GM12878 (cell line): ENCODE data around the gene LIPT1. TPM values are rescaled to one million over a fixed set of nuclear protein-coding genes. Genes with fewer than 3 reads are reported as not detected.

ENCODE experiments used
- ATAC-seq: fragments of 200-7000 bp; cut with Tn5 transposase; 3 replicates; pipeline ENCODE4 v1.9.1; 2020; ENCODE audit warnings: mild to moderate bottlenecking, moderate library complexity
- BruUV-seq: library from RNA; stranded (reverse); fragments of 400-500 nt; replicated peaks from 2 replicates; lab custom pipeline; 2021; lab: Mats Ljungman, UMichigan
- CTCF ChIA-PET: fragments of 300-600 bp; sonication (Branson Sonifier 250); formaldehyde crosslinking; extraction: SDS; loops from one replicate; lab custom pipeline; 2021; ENCODE audit warnings: inconsistent platforms; lab: Yijun Ruan, JAX
- POLR2A ChIA-PET: fragments of 350-600 bp; formaldehyde crosslinking; extraction: SDS; loops from one replicate; lab custom pipeline; 2021; ENCODE audit warnings: inconsistent platforms; lab: Charles Lee
- RAD21 ChIA-PET: fragments of 300-600 bp; sonication (Branson Sonifier 250); formaldehyde crosslinking; loops from one replicate; lab custom pipeline; 2023; ENCODE audit warnings: antibody characterized with exemption; ENCODE audit not compliant: unreplicated experiment; lab: Charles Lee
- SMC1A ChIA-PET: fragments of 300-600 bp; sonication (Branson Sonifier 250); formaldehyde crosslinking; loops from one replicate; lab custom pipeline; 2023; ENCODE audit not compliant: unreplicated experiment, uncharacterized antibody; lab: Charles Lee
- DNase-seq: peaks from one replicate; pipeline ENCODE4 v3.0.0-alpha.2; 2011; ENCODE audit warnings: low read depth, low spot score
- FAIRE-seq: peaks from 3 replicates; lab custom pipeline; 2011; peaks lifted over from hg19 to GRCh38; lab: Jason Lieb, UNC
- H2AFZ ChIP-seq: 2 replicates; pipeline ENCODE4 v1.6.0; 2011; ENCODE audit warnings: low read depth, low read length, control low read depth; ENCODE audit not compliant: control insufficient read depth
- H3K27ac ChIP-seq: 2 replicates; pipeline ENCODE4 v1.5.1; 2011; ENCODE audit warnings: control low read depth; ENCODE audit not compliant: control insufficient read depth, insufficient read depth
- H3K27me3 ChIP-seq, 2 experiments: replicated peaks in 1 of 2; 2 replicates each; pipeline versions ENCODE4 v1.6.0 to v1.6.1; 2011; ENCODE audit warnings: low read length in 1 of 2; ENCODE audit not compliant: control insufficient read depth in 2 of 2, insufficient read depth in 2 of 2
- H3K36me3 ChIP-seq, 2 experiments: 2 replicates each; pipeline ENCODE4 v1.5.1; 2011; ENCODE audit warnings: low read length in 1 of 2; ENCODE audit not compliant: control insufficient read depth in 2 of 2, insufficient read depth in 2 of 2
- H3K4me1 ChIP-seq: 2 replicates; pipeline ENCODE4 v1.6.1; 2011; ENCODE audit warnings: mild to moderate bottlenecking, low read length, moderate library complexity, mixed read lengths; ENCODE audit not compliant: control insufficient read depth, insufficient read depth
- H3K4me2 ChIP-seq: 2 replicates; pipeline ENCODE4 v1.6.0; 2011; ENCODE audit warnings: control low read depth; ENCODE audit not compliant: control insufficient read depth, insufficient read depth
- H3K4me3 ChIP-seq: fragments of 200-600 bp; sonication (generic); 2 replicates; pipeline ENCODE4 v1.5.1; 2016
- H3K79me2 ChIP-seq: 2 replicates; pipeline ENCODE4 v1.6.0; 2011; ENCODE audit warnings: low read length; ENCODE audit not compliant: control insufficient read depth, insufficient read depth
- H3K9ac ChIP-seq: 2 replicates; pipeline ENCODE4 v1.8.0; 2011; ENCODE audit warnings: low read length, control low read depth, mixed read lengths; ENCODE audit not compliant: control insufficient read depth, insufficient read depth
- H3K9me3 ChIP-seq: replicated peaks from 3 replicates; pipeline ENCODE4 v1.5.1; 2011; ENCODE audit warnings: mild to moderate bottlenecking, low read length; ENCODE audit not compliant: control insufficient read depth, insufficient read depth
- H4K20me1 ChIP-seq: 2 replicates; pipeline ENCODE4 v1.6.0; 2011; ENCODE audit not compliant: control insufficient read depth, insufficient read depth
- CEBPB ChIP-seq, 2 experiments: fragments of 150-350 bp in 1 of 2; IDR thresholded peaks; 2 replicates each; pipeline ENCODE4 v1.6.1; 2012 to 2014; ENCODE audit warnings: low read depth in 2 of 2, low read length in 2 of 2, borderline replicate concordance in 1 of 2, inconsistent platforms in 1 of 2
- E2F8 ChIP-seq: fragments of 450-650 bp; IDR thresholded peaks from 2 replicates; pipeline ENCODE4 v1.6.1; 2018; ENCODE audit warnings: mild to moderate bottlenecking, low read depth, moderate library complexity; ENCODE audit not compliant: partially characterized antibody
- EED ChIP-seq: sonication (generic); IDR thresholded peaks from 2 replicates; pipeline ENCODE4 v1.6.1; 2016; ENCODE audit warnings: antibody characterized with exemption, low read depth
- EGR1 ChIP-seq, 2 experiments: IDR thresholded peaks; 1 replicate in 1 of 2; 2 replicates in 1 of 2; pipeline ENCODE4 v1.6.1; 2011 to 2012; ENCODE audit warnings: low read depth in 2 of 2, low read length in 2 of 2, borderline replicate concordance in 1 of 2, mild to moderate bottlenecking in 1 of 2, moderate library complexity in 1 of 2
- JUNB ChIP-seq: IDR thresholded peaks from 2 replicates; pipeline ENCODE4 v1.6.1; 2016; ENCODE audit warnings: antibody characterized with exemption, mild to moderate bottlenecking
- MEF2A ChIP-seq: IDR thresholded peaks from 2 replicates; pipeline ENCODE4 v1.6.1; 2011; ENCODE audit warnings: low read depth, mild to moderate bottlenecking, low read length, moderate library complexity; ENCODE audit not compliant: insufficient read depth
- MTA3 ChIP-seq: IDR thresholded peaks from 2 replicates; pipeline ENCODE4 v1.6.1; 2012; ENCODE audit warnings: low read length, inconsistent platforms, borderline replicate concordance
- NFXL1 ChIP-seq: fragments of 450-650 bp; IDR thresholded peaks from 2 replicates; pipeline ENCODE4 v1.6.1; 2017; ENCODE audit warnings: antibody characterized with exemption, mild to moderate bottlenecking, borderline replicate concordance
- NR2C1 ChIP-seq: fragments of 450-650 bp; IDR thresholded peaks from 2 replicates; pipeline ENCODE4 v1.6.1; 2017; ENCODE audit warnings: antibody characterized with exemption, mild to moderate bottlenecking, moderate library complexity
- POU2F2 ChIP-seq: IDR thresholded peaks from 3 replicates; pipeline ENCODE4 v1.6.1; 2011; ENCODE audit warnings: low read depth, mild to moderate bottlenecking, low read length, borderline replicate concordance
- RAD21 ChIP-seq: IDR thresholded peaks from 2 replicates; pipeline ENCODE4 v1.6.1; 2011; ENCODE audit warnings: mild to moderate bottlenecking, low read depth, low read length, moderate library complexity; ENCODE audit not compliant: insufficient read depth
- RFX5 ChIP-seq: IDR thresholded peaks from 2 replicates; pipeline ENCODE4 v1.6.1; 2011; ENCODE audit warnings: low read depth, low read length, improper control_type of control experiment
- SUPT20H ChIP-seq: IDR thresholded peaks from 2 replicates; pipeline ENCODE4 v1.6.1; 2011; ENCODE audit warnings: low read depth, mild to moderate bottlenecking, low read length, moderate library complexity, borderline replicate concordance; ENCODE audit not compliant: control insufficient read depth
- TCF7 ChIP-seq: IDR thresholded peaks from 2 replicates; pipeline ENCODE4 v1.6.1; 2014; ENCODE audit warnings: antibody characterized with exemption, borderline replicate concordance
- ZBED1 ChIP-seq: IDR thresholded peaks from 2 replicates; pipeline ENCODE4 v1.6.1; 2016; ENCODE audit warnings: borderline replicate concordance
- ZNF24 ChIP-seq: fragments of 450-650 bp; IDR thresholded peaks from 2 replicates; pipeline ENCODE4 v1.6.1; 2017; ENCODE audit warnings: antibody characterized with exemption, mild to moderate bottlenecking
- WGBS: methylation state at CpG from one replicate; pipeline ENCODE4 v1.1.6; 2016; ENCODE audit warnings: low lambda C conversion rate; ENCODE audit not compliant: insufficient replicate concordance, insufficient coverage; ENCODE audit errors: missing lambda C conversion rate; 5-methylcytosine and 5-hydroxymethylcytosine counted together
- in situ Hi-C: fragments of 300-500 bp; cut with MboI; formaldehyde crosslinking; loops from 9 replicates; pipeline ENCODE4 v1.14.3; 2018; ENCODE audit warnings: mixed read lengths
- intact Hi-C: fragments of 100-400 bp; cut with micrococcal nuclease; formaldehyde crosslinking; loops from one replicate; pipeline ENCODE4 v1.14.2; 2022; ENCODE audit not compliant: unreplicated experiment
- polyA plus RNA-seq, 11 experiments: library from polyadenylated mRNA; depleted of rRNA in 4 of 11; unstranded in 6 of 11; stranded (reverse) in 5 of 11; fragments of >200 nt; fragmentation: Nextera tagmentation in 4 of 11; fragmentation: Illumina TruSeq in 1 of 11; extraction: Ambion mirVana in 4 of 11; extraction: Trizol in 1 of 11; gene quantifications; 1 replicate in 1 of 11; 2 replicates in 10 of 11; pipeline versions ENCODE4 v1.2.1 to v1.2.3, GENCODE V29; 2011 to 2016; ENCODE audit warnings: inconsistent platforms in 2 of 11, missing spikeins in 2 of 11, low read depth in 1 of 11
- total RNA-seq, 4 experiments: library from RNA; depleted of rRNA in 3 of 4; stranded (reverse); fragments of >200 nt in 3 of 4; fragmentation: Illumina TruSeq in 1 of 4; extraction: Trizol in 1 of 4; gene quantifications; 2 replicates each; pipeline versions ENCODE4 v1.2.1 to v1.2.3, GENCODE V29; 2013 to 2021
- TF ChIP-seq, protein P1 (sequence below): fragments of 450-650 bp; formaldehyde crosslinking; IDR thresholded peaks from 2 replicates; pipeline ENCODE4 v1.4.0; 2020; ENCODE audit warnings: mild to moderate bottlenecking, moderate library complexity
- TF ChIP-seq, protein P2 (sequence below), 3 experiments: IDR thresholded peaks in 2 of 3; conservative IDR thresholded peaks in 1 of 3; 2 replicates each; pipeline ENCODE4 v1.5.1; 2011; ENCODE audit warnings: low read depth in 3 of 3, low read length in 3 of 3, mild to moderate bottlenecking in 3 of 3, control low read depth in 2 of 3, moderate library complexity in 2 of 3, inconsistent platforms in 1 of 3, mixed read lengths in 1 of 3; ENCODE audit not compliant: control insufficient read depth in 2 of 3, insufficient read depth in 1 of 3; ENCODE audit errors: extremely low read depth in 1 of 3

The LIPT1 gene
- total and polyA plus RNA-seq, 10 of the 15 experiments (the other 5 are each of a cell fraction or from before 2014, with no cell fraction given) = 8.0 to 15.5 (median 10.9) TPM

DNA sequence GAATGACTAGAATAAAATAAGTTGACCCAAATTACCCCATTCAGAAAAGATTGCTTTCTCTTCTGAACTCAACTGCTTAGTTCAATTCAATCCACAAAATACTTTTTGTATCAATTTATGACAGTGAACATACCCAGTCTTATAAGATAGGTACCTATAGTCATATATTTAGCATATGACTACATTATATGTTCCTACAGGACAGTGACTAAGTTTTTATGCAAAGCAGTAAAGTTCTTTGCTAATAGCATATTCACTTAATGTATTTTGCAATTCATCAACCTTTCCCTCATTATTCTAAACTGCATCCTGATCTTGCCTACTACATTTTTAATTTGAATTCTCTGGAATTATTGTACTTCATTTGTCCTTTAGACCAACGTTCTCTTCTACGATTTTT, 43.5 kb upstream of the LIPT1 start:
- Histone ChIP-seq H4K20me1 (no peaks in the 10 kb centered on the region), H2AFZ (no peak overlapping the region), H3K27ac (no peak overlapping the region), H3K9me3 (no peaks in the 10 kb centered on the region), H3K4me2 (no peak overlapping the region), H3K79me2 (no peaks in the 10 kb centered on the region), H3K9ac (no peak overlapping the region), H3K4me1 (no peaks in the 10 kb centered on the region), H3K36me3 (no peaks in the 10 kb centered on the region), H3K27me3 (no peaks in the 10 kb centered on the region), H3K4me3 (no peak overlapping the region)
- ATAC-seq (no peak), DNase-seq (no peak), FAIRE-seq (no peak)
- ChIA-PET CTCF (no interaction called here), RAD21 (no interaction called here), SMC1A (no interaction called here), POLR2A (no interaction called here)
- intact Hi-C loops = no loop called here
- no TSS peak for BruUV-seq
- TF ChIP-seq SUPT20H (no peak), RFX5 (no peak), MTA3 (no peak), ZBED1 (no peak), EED (no peak), POU2F2 (no peak), E2F8 (no peak), TCF7 (no peak), NR2C1 (no peak), NFXL1 (no peak), EGR1 (IDR thresholded peaks at IDR 0.05; ENCODE audit: borderline replicate concordance in 1 of 2, low read depth in 2 of 2, low read length in 2 of 2) (no peak), MEF2A (no peak), ZNF24 (no peak), CEBPB (IDR thresholded peaks at IDR 0.05; ENCODE audit: borderline replicate concordance in 1 of 2, low read depth in 2 of 2, low read length in 2 of 2) (no peak), RAD21 (no peak), JUNB (no peak)
- TF ChIP-seq, protein P1, sequence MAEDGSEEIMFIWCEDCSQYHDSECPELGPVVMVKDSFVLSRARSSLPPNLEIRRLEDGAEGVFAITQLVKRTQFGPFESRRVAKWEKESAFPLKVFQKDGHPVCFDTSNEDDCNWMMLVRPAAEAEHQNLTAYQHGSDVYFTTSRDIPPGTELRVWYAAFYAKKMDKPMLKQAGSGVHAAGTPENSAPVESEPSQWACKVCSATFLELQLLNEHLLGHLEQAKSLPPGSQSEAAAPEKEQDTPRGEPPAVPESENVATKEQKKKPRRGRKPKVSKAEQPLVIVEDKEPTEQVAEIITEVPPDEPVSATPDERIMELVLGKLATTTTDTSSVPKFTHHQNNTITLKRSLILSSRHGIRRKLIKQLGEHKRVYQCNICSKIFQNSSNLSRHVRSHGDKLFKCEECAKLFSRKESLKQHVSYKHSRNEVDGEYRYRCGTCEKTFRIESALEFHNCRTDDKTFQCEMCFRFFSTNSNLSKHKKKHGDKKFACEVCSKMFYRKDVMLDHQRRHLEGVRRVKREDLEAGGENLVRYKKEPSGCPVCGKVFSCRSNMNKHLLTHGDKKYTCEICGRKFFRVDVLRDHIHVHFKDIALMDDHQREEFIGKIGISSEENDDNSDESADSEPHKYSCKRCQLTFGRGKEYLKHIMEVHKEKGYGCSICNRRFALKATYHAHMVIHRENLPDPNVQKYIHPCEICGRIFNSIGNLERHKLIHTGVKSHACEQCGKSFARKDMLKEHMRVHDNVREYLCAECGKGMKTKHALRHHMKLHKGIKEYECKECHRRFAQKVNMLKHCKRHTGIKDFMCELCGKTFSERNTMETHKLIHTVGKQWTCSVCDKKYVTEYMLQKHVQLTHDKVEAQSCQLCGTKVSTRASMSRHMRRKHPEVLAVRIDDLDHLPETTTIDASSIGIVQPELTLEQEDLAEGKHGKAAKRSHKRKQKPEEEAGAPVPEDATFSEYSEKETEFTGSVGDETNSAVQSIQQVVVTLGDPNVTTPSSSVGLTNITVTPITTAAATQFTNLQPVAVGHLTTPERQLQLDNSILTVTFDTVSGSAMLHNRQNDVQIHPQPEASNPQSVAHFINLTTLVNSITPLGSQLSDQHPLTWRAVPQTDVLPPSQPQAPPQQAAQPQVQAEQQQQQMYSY (CRISPR knock-in tag) = no peak
- TF ChIP-seq, protein P2, sequence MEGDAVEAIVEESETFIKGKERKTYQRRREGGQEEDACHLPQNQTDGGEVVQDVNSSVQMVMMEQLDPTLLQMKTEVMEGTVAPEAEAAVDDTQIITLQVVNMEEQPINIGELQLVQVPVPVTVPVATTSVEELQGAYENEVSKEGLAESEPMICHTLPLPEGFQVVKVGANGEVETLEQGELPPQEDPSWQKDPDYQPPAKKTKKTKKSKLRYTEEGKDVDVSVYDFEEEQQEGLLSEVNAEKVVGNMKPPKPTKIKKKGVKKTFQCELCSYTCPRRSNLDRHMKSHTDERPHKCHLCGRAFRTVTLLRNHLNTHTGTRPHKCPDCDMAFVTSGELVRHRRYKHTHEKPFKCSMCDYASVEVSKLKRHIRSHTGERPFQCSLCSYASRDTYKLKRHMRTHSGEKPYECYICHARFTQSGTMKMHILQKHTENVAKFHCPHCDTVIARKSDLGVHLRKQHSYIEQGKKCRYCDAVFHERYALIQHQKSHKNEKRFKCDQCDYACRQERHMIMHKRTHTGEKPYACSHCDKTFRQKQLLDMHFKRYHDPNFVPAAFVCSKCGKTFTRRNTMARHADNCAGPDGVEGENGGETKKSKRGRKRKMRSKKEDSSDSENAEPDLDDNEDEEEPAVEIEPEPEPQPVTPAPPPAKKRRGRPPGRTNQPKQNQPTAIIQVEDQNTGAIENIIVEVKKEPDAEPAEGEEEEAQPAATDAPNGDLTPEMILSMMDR (IDR thresholded peaks at IDR 0.05 in 2 of 3, conservative IDR thresholded peaks at IDR 0.05 in 1 of 3; ENCODE audit: control insufficient read depth in 2 of 3, extremely low read depth in 1 of 3, insufficient read depth in 1 of 3, low read depth in 3 of 3, low read length in 3 of 3) = no peak
- in situ Hi-C loops = no loop called here
- WGBS = 91% methylated on average over 2 of the region's 2 CpGs
